ENCODE measurements around the gene VHLL.

GRCh38 chr1:156279837-156280236 is 19.3 kb downstream of the VHLL start:
- TF ChIP-seq CTCF (IDR thresholded peaks at IDR 0.05) (no peak), POLR2A (IDR thresholded peaks at IDR 0.05) (no peak), EP300 (IDR thresholded peaks at IDR 0.05) (no peak), POLR2AphosphoS5 (IDR thresholded peaks at IDR 0.05) (no peak)

Measured in stomach (tissue), 4 donors.